Measurements from ENCODE around the gene BRSK2. TPM values are rescaled to one million over a fixed set of nuclear protein-coding genes. Genes with fewer than 3 reads are reported as not detected.
"Not testable (repeated sequence)": the region's sequence is repeated elsewhere in the genome, so short reads cannot be mapped to it uniquely, and the experiment has no call there.

BRSK2 gene
- total RNA-seq, 1 donor from 2014 or later = 0.06 TPM

- H3K4me3 ChIP-seq (ENCODE audit: low read depth, low read length) = no peak overlapping the region
- no peak for TF ChIP-seq CTCF (conservative IDR thresholded peaks at IDR 0.05; ENCODE audit: low read depth, low read length)
- no peak for DNase-seq (ENCODE audit: low read depth)
Observed at GRCh38 chr11:1425006-1425405, 35.3 kb downstream of the BRSK2 start.

- DNase-seq (ENCODE audit: low read depth) = no peak
- no peak for TF ChIP-seq CTCF (conservative IDR thresholded peaks at IDR 0.05; ENCODE audit: low read depth, low read length)
- no peak overlapping the region for H3K4me3 ChIP-seq (ENCODE audit: low read depth, low read length)
Observed at GRCh38 chr11:1425439-1425838, 35.7 kb downstream of the BRSK2 start.

- TF ChIP-seq CTCF (conservative IDR thresholded peaks at IDR 0.05; ENCODE audit: low read depth, low read length) = no peak
- DNase-seq (ENCODE audit: low read depth) = no peak
- H3K4me3 ChIP-seq (ENCODE audit: low read depth, low read length) = no peak overlapping the region
Observed at GRCh38 chr11:1428762-1429316, 39.1 kb downstream of the BRSK2 start.

GRCh38 chr11:1433568-1433967 is 43.8 kb downstream of the BRSK2 start:
- no peak for TF ChIP-seq CTCF (conservative IDR thresholded peaks at IDR 0.05; ENCODE audit: low read depth, low read length)
- no peak overlapping the region for H3K4me3 ChIP-seq (ENCODE audit: low read depth, low read length)
- DNase-seq (ENCODE audit: low read depth) = no peak

GRCh38 chr11:1433977-1434640 is 44.4 kb downstream of the BRSK2 start:
- no peak overlapping the region for H3K4me3 ChIP-seq (ENCODE audit: low read depth, low read length)
- TF ChIP-seq CTCF (conservative IDR thresholded peaks at IDR 0.05; ENCODE audit: low read depth, low read length) = no peak
- no peak for DNase-seq (ENCODE audit: low read depth)

GRCh38 chr11:1435479-1435819 is 45.7 kb downstream of the BRSK2 start:
- not testable (repeated sequence) for H3K4me3 ChIP-seq (ENCODE audit: low read depth, low read length); DNase-seq (ENCODE audit: low read depth)

GRCh38 chr11:1435820-1436467 is 46.2 kb downstream of the BRSK2 start:
- no peak for TF ChIP-seq CTCF (conservative IDR thresholded peaks at IDR 0.05; ENCODE audit: low read depth, low read length)
- no peak for DNase-seq (ENCODE audit: low read depth)
- no peak overlapping the region for H3K4me3 ChIP-seq (ENCODE audit: low read depth, low read length)
